NCI-H524 treated with DMSO at 0.1 percent for 48 hours (cell line): ENCODE results near the gene RHOH.

Experiments
- DNase-seq: peaks from one replicate; lab custom pipeline; 2025; lab: John Stamatoyannopoulos, UW

RHOH gene

DNA sequence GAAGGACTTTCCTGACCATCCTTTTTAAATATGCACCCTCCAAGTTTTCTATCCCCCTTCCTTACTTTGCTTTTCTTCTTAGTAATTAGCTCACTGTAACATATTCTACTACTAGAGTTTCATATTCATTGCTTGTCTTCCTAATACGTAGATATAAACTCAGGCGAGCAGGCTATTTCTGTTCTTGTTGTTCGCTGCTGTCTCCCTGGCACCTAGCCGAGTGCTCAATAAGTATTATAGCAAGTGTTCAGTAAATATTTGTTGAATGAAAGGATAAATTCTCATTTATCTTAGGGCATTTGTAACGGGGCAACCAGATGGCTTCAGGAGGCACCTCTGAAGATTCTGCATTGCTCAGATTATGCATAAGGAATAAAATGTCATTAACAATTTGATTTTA is 6.8 kb upstream of the RHOH start:
- DNase-seq: no peak

DNA sequence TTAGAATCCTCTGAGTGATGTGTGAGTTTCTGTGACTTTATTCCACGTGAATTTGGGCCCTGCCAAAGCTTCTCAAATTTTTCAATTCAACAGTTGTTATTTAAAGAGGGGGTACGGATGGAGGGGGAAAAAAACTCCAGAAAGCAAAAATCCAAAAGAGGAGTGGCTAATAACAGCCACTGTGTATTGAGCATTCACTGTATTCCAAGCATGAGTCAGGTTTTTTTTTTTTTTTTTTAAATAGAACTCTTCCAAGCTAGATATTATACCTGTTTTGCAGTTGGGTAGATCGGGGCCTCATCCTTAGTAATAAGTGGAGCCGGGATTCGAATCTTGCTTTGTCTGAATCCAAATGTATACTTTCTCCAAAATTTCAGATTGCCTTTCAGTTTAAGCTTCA is 6.4 kb upstream of the RHOH start:
- DNase-seq: no peak

DNA sequence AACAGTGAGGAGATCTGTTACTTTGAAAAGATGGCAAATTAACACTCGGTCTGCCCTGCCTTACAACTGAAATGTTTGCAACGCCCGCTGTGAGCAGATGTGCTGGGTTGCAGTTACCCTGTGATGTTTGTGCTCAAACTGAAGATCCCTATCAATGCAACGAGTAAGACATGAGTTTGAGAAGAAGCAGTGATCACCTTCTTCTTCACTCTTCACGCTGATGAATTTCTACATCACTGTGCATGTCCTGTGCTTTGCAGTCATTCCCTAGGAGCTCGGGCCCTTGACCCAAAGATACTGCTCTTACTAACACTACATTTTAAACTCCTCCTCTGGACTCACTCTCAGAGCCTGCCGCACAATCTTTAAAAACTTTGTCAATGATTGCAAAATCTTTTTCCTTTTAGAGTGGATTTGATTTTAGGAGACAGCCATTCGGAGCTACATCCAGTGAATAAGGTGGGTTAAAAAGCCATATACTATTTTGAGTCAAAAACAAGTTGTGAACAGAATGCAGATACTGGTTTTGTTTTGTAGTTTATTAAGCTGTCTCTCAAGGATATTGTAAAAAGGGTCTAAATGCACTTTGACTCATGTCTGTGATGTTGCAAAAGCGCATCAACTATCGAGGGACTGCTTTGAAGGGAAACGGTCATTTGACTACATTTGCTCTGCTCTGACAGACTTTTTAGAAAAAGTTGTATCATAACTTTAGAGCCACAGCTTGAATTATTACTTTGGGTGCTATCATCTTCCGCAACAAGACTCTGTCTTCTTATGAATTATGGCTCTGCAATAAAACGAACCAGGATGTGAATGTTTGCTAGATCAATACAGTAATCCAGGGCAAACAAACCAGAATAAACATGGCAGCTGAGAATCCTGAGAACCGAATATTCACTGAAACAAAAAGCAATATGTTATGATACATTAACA is 5.7 kb upstream of the RHOH start:
- no peak for DNase-seq

DNA sequence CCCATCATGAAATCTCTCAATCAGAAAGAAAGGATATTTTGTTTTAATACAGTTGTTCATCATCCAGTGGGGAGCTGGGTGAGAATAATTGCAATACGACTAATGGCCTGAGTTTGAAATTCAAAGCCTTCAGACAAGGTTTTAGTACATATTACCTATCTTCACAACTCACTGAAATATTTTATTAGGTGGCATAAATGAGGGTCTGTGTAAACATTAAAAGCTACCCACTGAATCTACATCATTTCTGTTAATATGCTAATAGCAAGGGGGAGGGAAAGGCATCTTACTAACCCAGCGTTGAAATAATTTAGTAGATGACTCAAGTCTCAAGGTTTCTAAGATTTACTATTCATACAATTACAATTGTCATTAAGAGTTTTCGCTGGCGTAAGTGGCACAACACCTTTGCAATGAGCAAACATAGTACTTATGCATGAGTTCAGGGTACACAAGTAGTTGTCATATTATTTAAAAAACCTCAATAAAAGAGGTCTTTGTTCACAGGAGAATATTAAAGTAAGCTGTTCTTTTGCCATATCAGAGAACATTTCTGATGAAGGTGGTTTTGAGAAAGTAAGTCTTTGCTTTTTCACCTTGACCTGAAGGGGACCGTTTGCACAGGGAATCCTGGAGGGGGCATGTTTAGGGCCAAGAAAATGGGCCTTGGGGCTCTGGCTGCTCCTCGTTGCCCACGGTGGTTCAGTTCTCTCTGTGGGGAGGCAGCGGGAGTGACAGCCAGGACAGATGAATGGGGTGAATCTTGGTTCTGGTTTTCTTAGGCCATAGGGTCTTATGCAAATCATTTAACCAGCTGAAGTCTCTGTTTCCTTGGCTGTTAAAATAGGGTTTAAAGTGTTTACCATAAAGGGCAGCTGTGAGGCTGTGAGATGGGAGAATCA is 4.5 kb upstream of the RHOH start:
- DNase-seq: no peak

DNA sequence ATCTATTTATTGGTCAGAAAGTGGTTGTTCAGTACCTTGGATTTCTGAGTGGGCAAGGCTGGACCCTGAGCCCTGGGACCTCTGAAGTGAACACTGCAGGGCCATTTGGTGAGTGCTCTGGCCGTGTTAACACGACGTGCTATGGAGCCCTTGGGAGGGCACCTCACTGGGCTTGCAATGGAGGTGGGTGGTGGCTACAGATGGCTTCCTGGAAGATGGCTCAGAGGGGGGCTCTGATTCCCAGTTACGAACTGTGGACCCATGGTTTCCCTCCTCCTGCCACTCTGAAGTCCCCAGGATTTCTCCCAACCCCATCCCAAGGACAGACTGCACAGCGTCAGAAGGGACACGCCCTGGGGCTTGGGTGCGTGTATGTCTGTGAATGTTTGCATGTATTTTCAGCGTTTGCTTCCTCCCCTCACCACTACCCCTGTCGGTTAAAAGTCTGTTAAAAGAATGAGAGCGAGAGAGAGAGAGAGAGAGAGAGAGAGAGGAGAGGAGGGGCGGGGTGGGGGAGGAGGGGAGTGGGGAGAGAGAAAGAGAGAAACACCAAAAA is 3.7 kb upstream of the RHOH start:
- no peak for DNase-seq

DNA sequence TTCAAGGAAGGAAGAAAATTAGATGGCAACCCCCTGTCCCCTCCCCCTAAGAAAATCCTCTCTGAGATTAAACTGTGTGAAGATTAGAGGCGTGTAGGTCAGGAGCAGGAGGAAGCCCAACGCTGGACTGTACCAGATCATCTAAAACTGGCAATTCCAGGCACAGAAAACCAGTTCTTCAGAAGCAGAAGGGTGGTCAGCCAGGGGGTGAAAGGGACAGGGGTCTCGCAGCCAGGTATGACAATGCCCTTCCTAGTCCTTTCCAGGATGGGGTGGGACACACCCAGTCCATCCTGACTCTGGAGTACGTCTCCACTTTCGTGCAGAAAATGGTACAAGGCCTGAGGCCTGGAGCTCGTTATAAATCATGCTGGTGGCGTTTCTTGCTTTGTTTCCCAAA is 3.3 kb upstream of the RHOH start:
- no peak for DNase-seq

DNA sequence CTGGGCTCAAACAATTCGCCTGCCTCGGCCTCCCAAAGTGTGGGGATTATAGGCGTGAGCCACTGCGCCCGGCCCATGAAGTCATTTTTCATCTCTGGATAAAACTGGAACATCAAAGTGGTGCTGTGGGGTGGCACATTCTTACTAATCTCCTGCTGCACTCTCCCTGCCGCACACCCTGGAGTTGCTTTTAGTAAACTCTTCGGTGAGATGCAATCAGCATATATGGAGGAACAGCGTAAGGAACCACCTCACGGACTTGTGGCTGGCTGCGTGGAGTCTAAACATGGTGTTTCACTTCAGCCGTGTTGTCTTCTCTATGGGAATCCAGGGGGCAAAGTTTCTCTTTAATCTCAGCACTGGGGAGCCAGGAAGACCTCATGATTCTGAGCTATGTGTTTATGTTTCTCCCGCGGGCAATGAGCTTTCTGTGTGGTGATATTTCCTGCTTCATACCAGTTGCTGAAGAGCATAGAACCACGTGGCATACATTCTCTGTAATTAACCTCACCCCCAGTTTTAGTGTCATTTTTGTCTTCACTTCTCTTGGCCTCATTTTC is 2.1 kb upstream of the RHOH start:
- DNase-seq: no peak

DNA sequence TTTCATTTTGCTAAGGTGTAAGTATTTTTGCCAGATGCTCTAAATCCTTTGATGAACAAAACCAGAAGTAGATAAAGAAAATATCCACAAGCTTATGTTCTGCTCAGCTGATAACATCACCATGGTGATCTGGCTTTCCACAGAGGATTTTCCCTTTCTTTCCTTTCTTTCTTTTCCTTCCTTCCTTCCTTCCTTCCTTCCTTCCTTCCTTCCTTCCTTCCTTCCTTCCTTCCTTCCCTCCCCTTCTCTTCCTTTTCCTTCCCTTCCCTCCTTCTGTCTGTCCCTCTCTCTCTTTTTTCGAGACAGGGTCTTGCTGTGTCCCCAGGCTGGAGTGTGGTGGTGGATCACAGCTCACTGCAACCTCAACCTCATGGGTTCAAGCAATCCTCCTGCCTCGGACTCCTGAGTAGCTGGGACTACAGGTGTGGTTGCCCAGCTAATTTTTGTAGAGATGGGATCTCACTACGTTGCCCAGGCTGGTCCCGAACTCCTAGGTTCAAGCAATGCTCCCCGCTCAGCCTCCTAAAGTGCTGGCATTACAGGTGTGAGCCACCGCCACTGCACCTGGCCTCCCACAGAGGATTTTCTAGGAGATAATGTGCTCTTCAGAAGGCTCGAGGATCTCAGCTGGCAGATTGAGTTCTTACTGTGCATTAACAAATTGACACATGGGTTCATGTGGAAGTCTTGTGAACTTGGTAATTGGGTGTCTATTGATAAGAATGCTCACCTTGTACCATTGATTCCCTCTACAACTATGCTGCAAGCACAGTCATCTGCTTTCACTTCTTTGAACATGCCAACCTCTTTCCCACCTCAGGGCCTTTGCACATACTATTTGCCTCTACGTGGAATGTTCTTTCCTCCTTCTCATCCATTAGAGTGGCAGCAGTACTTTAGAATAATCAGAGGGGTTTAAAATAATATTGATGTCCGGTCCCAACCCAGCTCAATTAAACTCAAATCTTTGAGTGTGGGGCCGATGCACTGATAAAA is 1.4 kb upstream of the RHOH start:
- DNase-seq: no peak

DNA sequence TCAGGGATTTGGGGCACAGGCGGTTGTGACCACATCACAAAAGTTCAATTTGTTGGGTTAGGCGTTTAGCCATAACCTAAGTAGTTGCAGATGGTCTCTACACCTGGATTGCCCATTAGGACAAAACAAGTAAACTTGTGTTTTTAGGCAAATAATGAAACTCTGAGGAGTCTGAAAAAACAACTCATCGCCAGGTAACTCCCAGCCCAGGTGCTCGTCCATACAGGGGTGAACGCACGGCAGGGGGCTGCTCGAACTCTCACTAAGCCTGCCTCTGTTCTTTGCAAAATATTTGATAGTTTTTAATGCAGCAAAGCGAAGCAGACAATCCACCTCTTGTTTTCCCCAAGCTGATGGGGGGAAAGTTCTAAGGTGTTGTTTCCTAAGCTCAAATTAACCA is 559 bp upstream of the RHOH start:
- no peak for DNase-seq

DNA sequence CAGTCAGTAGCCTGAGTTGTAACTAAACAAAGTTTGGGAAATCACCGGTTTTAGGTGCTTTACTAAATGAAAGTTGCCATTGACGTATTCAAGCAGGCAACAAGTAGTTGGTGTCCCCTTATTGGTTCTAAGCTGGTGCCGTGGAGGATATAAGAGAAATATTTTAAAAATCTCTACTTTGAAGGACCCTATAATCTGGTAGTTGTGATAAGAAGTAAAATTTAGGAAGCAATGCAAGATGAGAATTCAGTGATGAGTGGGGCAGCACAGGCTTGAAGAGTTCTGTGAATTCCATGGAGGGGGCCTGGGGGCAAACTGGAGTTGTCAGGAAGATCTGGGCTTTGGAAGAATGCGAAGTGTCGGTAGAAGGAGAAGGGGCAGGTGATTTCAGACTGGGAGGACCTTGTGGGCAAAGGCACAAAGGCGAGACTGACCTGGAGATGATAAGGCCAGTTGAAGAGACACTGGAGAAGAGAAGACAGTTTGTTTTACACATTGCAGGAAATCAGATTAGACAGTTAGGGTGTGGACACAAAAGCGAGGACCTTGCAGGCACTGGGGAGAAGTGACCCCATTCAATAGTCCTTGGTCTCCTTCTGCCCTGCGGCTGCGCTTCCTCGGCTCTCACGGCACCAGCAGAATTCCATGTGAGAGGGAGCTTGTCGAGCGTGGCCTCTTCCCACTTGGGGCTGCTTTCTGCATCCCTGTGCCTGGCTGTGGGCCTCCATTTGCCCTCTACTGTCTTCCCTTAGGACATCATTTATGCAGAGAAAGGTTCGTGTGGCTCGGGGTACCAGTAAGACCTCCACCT is 1.3 kb downstream of the RHOH start:
- no peak for DNase-seq

DNA sequence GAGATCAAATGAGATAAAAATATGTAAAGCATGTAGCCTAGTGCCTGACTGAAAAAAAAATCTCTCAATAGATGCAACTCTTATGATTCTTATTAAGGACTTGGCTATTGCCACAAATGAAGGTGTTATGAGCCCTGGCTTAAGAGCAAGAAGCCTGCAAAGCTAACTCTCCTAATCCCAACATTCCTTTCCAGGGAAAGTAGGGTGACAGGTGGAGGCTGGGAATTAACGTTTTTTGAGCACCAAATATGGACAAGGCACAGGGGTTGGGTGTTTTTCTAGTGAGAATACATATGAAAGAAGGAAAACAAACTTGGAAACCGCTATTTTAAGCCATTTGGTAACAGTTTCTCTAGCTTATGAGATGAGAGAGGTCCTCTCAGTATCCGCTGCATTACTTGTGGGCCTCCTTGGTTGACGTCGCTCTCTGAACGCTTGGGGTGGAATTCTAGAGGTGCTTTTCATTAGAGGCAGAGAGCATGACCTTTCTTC is 2.4 kb downstream of the RHOH start:
- no peak for DNase-seq

DNA sequence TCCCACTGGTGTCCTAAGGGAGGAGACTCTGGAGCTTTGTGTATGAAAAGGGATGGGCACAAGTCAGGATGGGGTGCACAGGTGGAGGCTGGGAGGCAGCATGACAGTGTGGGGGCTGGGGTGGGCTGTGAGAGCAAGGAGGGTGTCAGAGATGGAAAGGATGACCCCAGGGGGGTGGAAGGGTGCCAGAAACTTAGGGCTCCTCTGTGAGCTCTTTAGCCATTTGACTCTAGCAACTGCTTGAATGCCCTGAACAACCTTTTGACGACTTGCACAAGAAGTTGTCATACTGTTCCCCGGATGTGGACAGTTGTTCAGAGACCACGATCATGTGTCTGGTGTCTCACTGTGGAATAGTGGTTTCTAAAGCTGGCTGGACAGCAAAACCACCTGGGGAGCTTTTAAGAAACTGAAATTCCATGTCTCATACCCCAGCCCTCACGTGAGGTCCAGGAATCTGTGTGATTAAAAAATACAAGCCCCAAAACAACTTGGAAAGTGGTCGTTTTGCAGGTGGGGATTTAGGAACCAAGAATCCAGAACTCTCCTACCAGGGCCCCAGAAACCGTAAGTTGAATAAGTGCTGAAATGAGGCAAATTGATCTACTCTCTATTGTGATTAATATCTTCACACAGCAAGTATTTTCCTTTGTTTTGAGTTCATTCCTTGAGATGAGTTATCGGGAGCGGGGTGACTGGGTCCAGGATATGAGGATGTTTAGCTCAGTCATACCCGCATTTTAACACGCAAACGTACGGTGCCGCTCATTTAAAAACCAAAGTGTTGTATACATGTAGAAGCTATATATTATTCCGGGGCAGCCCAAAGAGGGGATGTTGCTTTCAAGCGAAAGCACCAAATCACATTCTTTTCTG is 3.4 kb downstream of the RHOH start:
- no peak for DNase-seq

DNA sequence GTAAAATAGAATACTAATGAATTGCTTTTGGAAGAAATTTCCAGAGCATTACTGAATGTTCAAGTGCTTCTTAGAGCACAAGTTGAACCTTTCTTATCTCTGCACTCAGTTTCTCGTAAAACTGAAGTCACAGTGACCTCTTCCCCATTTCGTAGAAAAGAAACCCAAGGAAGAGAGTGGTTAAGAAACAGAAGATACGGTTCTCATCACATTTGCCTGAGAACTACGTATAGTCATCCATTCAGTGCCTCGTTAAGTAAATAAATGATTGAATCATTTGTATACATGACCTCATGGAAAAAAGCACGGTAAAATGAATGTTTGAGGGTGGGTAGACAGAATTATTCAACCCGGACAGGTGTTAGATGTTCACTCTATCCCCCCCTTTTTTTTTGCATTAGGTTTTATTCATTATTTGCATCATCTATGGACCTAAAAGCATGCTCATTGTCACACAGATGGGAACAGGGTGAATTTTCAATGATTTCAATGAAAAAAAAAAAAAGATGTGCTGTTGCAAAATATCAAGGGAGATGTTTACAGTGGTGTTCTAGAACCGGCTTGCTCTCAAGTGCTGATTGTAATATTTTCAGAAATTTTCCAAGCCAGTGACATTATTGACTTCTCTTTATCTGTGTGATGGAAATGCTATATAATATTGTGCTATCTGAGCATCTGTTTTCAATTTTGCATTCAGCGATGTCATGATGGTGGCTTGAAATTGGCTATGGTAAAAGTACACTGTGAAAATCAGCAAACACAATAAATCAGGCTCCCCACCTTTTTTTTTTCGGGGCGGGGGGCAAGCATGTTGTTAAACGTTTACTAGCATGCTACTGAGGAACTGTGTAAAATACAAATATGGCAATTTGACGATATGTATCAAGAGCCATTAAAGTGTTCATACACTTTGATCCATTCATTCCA is 4.3 kb downstream of the RHOH start:
- DNase-seq: no peak

DNA sequence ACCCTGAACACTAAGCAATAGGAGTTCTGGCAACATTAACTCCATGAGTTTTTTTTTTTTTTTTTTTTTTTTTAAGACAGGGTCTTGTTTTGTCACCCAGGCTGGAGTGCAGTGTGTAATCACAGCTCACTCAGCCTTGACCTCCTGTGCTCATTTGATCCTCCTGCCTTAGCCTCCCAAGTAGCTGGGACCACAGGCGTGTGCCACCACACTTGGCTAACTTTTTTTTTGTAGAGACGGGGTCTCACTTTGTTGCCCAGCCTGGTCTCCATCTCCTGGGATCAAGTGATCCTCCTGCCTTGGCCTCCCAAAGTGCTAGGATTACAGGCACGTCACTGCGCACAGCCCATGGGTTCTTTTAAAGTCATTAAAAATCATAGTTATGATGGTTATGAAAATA is 5.1 kb downstream of the RHOH start:
- DNase-seq: no peak

DNA sequence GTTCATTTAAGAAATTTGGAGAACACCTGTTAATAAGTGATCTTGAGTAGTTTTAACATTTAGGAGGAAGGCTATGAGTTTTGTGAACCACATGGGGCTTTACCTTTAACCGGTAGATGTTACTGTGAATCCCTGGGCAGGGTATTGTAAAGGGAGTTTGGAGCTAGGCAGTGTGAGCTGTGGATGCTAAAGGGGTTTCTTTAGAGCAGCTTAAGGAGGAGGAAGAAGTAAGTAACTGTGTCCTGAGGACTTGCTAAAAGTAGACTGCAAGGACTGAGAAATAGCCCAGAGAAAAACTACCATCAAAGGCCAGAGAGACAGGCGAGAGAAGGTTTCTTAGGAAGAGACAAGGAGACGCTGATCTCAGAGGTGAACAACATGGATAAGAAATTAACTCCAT is 5.6 kb downstream of the RHOH start:
- DNase-seq: no peak

DNA sequence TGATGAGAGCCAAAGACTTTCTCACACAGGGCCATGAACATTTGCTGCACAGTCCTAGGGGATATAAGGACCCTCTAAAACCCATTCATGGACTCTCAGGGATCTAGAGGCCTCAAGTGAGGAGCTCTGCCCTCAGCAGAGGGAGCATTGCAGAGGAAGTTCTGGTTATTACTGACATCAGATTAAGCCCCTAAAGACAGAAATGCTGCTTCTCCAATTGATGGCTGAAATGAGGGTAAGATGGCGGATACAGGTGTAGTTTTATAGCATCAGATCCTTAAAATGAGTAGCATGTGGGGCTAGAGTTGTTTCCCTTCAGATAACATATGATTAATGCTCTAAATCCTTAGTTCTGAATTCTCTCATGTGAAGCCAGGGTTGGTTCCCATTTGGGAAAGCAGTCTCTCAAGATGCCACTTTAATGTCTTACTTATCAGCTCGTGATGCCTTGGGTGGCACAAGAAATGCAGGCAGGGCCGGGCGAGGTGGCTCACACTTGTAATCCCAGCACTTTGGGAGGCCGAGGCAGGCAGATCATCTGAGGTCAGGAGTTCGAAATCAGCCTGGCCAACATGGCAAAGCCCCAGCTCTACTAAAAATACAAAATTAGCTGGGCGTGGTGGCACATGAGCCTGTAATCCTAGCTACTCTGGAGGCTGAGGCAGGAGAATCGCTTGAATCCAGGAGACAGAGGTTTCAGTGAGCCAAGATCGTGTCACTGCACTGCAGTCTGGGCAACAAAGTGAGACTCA is 7.9 kb downstream of the RHOH start:
- no peak for DNase-seq
